Amygdala (tissue), 56 donors: ENCODE data around the gene ABHD6.
A peak's percentile ranks its signal among the peaks of the same experiment; 100 is the strongest.
"Not testable (repeated sequence)": the region's sequence is repeated elsewhere in the genome, so short reads cannot be mapped to it uniquely, and the experiment has no call there.

Source experiments
- DNase-seq, 56 donors: peaks; one replicate each; lab custom pipeline; 2025; lab: John Stamatoyannopoulos, UW

Gene ABHD6

DNA sequence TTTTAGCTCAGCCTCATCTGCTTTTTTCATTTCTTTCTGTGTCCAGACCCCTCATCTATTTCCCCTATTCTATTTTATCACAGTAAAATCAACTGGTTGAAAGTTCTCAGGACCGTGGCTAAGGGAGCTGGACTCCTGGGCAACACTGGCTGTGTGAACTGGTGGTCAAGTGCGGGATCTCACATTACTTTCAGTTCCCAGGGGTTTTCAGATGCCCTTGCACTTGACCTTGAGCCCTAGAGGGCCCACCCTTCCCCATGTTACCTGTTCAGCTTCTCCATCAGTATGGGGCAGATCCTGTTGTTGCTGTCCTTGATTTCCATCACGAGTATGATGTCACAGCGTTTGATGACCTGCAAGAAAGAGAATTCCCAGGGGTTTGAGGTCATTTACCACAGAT is 29.6 kb upstream of the ABHD6 start:
- no peak for DNase-seq

DNA sequence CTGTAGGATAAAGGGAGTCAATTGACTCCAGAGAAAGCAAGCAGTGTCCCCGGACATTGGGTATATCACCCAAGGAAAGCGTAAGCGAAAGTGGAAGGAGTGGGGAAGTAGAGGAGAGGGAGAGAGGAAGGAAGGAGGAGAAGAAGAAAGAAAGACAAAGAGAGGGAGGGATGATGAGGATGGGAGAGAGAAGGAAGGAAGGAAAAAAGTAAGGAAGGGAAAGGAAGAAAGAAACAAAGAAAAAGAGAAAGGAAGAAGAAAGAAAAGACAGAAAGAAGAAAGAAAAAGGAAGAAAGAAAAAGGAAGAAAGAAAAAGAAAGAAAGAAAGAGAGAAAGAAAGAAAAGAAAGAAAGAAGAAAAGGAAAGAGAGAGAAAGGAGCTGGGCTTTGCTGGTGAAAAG is 27.7 kb upstream of the ABHD6 start:
- DNase-seq = no peak

DNA sequence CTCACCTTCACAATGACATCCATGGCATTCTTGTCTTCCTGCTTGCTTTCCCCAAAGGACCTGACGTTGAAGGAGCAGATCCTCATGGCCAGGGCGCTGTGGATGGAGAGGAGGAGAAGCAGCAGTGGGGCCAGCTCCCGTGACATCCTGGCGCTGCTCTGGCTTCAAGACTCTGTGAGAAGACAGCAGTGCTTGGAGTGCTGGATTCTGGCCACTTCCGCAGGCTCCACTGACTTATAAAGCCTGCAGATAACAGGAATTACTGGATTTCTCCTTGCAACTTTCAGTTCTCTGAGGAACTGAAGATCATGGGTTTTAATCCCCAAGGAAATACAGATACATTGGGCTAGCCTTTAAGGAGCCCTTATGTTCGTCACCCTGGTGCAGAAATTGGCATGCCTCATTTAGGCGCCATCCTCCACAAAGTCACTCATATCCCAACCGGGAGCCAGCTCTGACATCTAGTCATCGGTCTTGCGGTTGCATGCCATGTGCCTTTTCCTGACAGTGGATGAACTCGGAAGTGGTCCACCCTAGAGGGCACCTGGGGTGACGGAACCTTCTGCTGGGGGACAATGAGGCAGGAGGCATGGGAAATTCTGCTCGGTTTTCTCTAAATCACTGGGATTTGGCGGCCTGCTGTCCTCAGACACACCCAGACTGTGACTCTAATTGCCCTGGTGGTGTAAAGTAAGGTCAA is 26.7 kb upstream of the ABHD6 start, which contains the start of gene DNASE1L3:
Gene DNASE1L3, minus strand, starts transcription at position 212 of the 700 bp plus-strand sequence. Its CDS starts 66 bp downstream, at position 146.
- DNase-seq = no peak

DNA sequence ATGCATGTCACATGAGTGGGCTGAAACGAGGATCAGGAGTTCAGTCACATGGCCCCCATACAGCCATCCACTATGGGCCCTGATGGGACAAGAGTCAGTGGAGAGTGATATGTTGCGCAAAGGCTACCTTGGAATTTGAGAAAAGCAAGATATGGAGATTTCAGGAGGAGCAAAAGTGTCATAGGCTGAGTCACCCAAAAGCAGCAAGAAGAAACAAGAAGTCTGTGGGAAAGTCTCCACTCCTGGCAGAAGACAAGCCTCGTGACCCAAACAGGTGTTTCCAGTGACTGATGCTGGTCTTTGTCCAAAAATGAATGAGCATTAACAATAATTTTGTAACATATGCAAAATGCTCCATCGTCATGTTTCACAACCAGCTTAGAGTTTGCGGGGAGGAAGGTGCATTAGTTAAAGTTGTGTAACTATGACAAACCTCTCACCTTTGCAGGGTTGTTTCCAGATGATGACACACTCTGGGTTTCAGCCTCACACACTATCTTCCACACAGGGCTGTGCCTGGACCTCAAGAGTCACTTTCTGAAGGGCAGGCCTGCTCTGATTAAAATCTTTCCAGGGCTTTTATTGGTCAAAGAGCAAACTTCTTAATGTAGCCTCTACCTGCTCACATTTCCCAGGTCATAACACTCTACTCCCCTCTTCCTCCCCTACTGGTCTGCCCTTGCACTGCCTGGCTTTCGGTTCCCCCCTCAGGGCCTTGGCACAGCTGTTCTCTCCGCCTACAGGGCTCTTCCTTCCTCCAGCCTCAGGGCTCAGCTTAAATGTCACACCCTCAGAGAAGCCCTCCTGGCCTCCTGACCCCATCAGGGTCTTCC is 22.9 kb upstream of the ABHD6 start:
- no peak for DNase-seq

DNA sequence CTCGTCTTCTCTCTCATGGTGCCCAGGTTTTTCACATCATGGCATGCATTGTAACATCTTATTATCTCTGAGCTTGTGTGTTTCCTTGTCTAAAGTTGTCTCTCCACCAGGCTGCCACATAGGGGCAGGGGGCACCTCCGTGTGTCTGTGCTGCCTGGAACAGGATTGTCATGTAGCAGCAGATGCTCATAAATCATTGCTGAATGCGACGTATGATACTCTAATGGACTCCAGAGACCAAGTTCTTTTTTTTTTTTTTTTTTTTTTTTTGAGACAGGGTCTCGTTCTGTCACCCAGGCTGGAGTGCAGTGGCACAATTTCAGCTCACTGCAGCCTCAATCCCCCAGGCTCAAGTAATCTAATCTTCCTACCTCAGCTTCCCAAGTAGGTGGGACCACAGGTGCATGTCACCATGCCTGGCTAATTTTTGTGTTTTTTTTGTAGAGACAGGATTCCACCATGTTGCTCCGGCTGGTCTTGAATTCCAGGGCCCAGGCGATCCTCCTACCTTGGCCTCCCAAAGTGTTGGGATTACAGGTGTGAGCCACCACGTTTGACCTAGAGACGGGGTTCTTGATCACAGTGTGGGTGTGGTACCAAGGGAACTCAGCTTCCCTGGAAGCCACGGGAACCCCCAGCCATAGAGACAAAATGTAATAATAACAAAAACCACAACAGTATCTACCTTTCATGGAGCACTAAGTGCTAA is 22.1 kb upstream of the ABHD6 start:
- no peak for DNase-seq

DNA sequence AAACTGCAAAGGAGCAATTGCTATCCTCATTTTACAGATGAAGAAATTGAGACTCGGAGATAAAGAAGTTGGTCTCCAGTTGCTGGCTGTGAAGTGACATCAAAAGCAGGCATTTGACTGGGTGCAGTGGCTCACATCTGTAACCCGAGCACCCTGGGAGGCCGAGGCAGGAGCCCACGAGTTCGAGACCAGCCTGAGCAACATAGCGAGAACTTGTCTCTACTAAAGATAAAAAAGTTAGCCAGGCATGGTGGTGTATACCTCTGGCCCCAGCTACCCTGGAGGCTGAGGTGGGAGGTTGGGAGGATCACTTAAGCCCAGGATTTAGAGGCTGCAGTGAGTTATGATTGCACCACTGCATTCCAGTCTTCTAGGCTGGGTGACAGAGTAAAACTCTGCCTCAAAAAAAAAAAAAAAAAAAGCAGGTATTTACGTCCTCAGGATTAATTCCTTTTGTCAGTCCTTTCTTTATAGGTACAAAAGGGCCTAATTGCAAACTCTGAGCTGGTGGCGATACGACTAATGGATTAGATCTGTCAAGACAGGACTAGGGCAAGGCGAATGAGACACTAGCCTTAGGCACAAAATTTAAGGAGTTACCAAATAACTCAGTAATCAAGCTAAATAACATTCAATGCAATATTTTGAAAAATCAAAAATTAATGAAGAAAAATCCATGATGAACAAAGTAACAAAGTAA is 20.9 kb upstream of the ABHD6 start:
- no peak for DNase-seq

DNA sequence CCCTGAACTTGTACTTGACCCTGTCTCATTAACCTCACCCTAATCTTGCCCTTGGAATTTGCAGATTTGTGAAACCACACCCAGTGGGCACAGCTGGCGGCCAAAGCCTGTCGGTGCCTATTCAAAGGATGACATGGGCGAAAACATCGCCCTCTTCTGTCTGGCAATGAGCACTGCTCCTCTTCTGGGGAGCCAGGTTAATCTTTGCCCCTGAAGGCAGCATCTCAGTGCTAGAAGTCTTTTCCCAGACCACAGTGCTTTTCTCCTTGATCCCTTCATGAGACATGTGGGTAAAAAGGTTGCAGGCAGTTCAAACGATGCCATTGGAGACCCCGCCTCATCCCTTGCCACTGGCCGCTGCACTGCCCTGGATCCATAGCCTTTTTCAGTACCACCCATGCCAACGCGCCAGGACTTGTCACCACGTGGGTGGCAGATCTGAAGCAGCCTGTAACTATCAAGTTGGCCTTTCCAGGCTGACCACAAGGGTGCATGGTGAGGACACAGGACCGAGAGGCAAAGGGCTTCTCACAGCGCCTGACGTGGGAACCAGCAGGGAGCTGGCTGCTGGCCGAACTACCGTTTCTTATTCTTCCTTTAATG is 20.3 kb upstream of the ABHD6 start:
- peak in 52 of 56 donors; percentile 16 to 83 (median 46) for DNase-seq

DNA sequence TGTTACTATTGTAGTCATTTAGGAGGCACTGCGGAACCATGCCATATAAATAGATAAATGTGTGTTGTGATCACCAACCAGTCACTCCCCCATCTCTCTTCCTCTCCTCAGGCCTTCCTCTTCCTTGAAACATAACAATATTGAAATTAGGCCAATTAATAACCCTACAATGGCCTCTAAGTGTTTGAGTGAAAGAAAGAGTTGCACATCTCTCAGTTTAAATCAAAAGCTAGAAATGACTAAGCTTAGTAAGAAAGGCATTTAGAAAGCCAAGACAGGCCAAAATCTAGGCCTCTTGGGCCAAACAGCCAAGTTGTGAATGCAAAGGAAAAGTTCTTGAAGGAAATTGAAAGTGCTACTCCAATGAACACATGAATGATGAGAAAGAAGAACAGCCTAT is 18.7 kb upstream of the ABHD6 start:
- no peak for DNase-seq

DNA sequence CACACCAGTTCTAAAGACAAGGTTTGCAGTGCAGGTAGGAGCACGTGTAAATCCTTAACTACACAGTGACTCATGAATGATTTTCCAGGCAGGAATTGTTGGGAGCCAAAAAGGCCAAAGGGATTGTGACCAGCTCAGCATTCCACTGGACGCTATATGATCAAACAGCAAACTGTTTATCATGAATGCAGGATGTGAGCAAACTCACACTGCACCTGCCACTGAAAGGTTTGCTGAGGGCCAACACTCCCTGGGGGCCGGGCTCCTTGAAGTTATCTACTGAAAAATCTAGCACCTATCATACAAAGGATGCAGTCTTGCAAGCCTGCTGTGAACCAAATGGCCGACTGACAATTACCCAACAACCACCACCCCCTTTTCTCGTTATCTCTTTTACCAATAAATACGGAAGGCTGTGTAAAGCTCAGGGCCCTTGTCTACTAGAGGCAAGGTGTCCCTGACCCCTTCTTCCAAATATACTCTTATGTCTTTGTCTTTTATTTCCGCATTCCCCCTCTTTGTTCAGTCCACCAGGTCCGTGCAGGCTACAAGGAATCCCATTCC is 15.3 kb upstream of the ABHD6 start:
- no peak for DNase-seq

DNA sequence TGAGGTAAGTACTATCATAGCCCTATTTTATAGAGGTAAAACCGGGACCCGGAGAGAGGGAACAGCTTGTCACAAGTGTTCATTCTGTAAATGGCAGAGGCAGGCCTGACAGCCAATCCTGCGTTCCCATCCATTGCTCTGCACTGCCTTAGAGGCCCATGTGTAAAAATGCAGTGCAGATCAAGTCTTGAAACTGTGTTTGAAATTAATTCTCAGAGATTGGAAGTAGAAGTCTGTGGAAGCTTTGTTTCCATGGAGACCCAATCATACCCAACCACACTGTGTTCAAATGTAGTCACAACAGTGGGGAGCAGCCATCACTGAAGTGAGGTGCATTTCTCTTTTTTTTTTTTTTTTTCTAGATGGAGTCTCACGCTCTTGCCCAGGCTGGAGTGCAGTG is 13.7 kb upstream of the ABHD6 start:
- DNase-seq = peak in 1 of 56 donors; percentile 15

DNA sequence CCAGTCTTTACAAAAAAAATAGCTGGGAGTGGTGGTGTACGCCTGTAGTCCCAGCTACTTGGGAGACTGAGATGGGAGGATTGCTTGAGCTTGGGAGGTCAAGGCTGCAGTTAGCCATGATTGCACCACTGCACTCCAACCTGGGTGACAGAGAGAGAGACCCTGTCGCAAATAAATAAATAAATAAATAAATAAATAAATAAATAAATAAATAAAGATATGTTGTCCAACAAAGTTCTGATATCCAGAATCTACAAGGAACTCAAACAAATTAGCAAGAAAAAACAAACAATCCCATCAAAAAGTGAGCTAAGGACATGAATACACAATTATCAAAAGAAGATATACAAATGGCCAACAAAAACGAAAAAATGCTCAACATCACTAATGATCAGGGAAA is 9.7 kb upstream of the ABHD6 start:
- not testable (repeated sequence) for DNase-seq

DNA sequence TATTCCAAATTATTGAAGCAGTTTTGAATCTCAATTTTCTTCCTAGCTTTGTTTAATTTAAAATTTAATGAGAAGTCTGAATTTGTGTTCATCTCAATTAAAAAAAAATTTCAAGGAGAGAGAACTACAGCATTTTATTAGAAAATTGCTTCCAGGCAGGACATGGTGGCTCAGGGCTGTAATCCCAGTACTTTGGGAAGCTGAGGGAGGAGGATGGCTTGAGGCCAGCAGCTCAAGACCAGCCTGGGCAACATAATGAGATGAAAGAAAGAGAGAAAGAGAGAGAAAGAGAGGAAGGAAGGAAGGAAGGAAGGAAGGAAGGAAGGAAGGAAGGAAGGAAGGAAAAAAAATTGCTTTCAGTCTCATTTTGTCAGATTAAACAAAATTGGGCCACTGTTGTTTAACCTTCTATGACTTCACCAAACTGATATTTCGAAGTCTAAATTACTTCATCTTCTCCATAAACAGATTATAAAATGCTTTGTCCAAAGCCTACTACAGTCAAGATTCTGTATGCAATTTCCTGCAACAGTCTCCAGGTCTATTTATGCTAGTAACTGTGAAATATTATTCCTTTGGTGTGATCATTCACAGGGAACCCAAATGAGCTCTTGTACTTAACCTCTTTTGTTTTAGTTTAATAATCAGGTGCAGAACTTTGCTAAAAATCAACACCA is 6.6 kb upstream of the ABHD6 start:
- DNase-seq = no peak

DNA sequence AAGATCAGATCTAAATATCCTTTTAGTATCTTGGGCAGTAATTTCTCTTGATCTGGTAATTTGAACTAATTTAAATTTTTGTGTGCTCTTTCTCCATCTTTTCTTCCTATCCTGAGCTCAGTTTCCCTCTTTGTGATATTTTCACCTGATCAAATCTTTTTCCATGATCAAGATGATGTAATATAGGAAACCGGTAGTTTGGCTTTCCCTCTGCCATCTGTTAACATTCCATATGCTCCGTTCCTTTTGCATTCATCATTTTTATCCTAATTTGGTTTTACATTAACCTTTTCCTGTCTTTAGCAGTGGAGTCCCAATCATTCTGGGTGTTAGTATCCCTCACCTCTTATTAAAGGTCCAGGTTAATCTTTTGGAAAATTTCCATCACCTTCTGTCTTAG is 5.9 kb upstream of the ABHD6 start:
- DNase-seq = no peak

DNA sequence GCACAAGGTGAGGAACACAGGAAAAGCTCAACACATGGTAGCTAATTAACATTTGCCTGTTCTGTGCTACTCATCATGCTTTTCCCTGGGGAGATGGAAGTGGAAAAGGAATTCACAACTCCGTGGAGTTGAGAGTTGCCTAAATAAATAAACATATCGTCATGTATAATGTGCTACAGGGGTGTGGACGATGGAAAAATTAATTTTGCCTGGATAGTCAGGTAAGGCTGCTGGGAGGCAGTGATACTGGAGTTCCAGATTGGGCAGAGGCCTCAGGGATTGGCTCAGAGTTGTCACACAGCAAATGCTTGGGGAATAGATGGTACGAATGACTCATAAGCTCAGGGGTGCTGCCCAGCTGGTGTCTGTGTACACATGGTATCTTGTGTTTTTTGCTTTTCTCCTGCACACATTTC is 3.1 kb upstream of the ABHD6 start:
- no peak for DNase-seq

DNA sequence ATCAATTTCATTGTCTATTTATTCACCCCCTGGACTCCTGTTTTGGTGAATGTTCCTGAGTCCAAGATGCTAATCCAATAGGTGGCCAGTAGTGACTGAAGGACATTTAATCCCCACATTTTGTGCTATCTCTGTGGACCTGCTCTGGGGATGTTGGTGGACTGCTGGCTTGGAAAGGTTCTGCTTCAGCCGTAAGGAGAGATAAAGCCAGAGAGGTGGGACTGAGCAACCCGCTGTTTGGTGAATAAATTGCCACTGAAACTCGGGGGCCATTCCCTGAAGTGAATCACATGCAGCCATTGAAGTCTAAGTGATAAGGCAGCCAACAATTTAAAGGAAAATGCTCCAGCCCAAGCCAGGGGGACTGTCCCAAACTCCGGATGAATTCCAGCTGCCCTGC is 1.6 kb upstream of the ABHD6 start:
- no peak for DNase-seq

DNA sequence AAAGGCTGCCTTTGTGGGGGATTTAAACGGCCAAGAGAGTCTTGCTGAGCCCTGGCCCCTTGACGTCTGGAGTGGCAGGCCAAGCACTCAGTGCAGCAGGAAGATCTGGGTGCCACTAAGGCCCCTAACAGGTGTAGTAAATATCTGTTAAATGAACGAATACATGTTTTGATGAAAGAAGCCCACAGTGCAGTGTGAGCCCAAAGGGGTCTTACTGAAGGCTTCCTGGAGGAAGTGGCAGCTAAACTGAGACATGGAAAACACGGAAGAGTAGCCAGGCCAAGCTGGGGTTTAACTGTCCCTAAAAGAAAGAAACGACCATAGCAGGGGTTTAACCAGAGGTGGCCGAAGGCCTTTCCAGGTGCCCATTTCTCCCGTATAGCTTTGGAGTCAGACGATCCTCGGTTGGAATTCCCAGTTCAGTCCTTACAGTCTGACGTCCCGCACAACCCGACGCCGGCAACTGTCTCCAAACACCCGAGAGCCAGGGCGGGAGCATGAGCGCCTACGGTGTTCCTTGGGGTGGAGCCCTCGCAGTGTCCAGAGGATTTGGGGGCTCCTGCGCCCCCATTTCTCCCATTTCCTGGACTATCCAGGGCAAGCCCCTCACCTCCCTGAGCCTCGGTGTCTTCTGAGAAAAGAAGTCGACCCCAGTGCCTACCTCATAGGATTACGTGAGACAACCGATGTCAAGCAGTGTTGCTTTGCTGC is 910 bp upstream of the ABHD6 start:
- peak in 2 of 56 donors; percentile 45 to 50 for DNase-seq

DNA sequence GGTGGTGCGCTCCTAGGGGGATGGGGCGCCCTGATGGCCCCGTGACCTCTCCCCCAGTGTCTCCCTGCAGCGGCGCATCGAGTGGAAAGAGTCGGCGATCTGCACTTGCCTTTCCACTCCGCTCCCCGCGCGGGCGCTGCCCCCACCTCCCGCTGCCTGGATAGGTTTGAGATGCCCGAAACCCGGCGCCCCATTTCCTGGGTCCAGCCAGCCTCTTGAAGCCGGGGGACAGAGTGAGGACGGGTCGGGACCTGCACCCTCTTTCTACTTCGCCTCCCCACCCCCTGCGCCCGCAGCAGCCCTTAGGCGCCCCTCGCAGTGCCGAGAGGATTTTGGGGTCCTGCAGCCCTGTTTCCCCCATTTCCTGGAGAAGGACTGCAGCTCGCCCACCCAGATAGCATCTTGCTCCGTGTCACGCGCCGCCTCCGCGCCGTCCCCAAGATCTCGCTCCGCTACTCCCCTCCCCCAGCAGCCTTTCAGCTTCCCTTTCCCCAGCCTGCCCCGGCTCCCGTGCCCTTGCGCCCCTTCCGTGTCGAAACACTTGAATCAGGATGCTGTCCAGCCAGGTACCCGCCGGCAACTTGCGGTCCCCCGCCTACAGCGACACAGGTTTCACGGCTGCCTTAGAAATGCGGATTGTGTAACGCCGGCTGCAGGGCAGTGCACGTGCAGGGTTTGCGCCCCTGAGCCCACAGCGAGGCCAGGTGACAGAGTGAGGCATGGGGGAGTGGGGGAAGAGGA is 519 bp downstream of the ABHD6 start:
- peak in 48 of 56 donors; percentile 35 to 91 (median 75) for DNase-seq

DNA sequence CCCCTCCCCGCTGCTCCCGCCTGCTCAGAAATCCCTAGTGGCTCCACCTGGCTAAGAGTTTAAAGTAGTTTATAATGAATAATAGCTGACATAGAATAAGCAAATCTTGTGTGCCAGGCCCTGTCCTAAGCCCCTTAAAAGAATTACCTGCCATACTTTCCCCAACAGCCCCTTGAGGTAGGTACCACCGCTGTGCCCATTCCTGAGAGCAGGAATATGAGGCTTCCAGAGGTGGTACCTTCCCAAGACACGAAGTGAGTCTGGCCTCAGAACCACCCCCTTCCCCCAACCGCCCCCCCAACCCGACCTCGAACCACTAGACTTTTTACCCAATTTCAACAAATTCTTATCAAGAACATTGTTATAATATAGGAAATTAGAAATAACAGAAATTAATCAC is 1.2 kb downstream of the ABHD6 start:
- no peak for DNase-seq
